ENCODE data around the gene IQSEC1.

Gene IQSEC1

GRCh38 chr3:13073326-13074005 lies at the start of gene IQSEC1:
Gene IQSEC1, minus strand, starts transcription at chr3:13073429. Its CDS starts 415 bp downstream, at chr3:13073014.
- peak; percentile 80 for DNase-seq

DNA sequence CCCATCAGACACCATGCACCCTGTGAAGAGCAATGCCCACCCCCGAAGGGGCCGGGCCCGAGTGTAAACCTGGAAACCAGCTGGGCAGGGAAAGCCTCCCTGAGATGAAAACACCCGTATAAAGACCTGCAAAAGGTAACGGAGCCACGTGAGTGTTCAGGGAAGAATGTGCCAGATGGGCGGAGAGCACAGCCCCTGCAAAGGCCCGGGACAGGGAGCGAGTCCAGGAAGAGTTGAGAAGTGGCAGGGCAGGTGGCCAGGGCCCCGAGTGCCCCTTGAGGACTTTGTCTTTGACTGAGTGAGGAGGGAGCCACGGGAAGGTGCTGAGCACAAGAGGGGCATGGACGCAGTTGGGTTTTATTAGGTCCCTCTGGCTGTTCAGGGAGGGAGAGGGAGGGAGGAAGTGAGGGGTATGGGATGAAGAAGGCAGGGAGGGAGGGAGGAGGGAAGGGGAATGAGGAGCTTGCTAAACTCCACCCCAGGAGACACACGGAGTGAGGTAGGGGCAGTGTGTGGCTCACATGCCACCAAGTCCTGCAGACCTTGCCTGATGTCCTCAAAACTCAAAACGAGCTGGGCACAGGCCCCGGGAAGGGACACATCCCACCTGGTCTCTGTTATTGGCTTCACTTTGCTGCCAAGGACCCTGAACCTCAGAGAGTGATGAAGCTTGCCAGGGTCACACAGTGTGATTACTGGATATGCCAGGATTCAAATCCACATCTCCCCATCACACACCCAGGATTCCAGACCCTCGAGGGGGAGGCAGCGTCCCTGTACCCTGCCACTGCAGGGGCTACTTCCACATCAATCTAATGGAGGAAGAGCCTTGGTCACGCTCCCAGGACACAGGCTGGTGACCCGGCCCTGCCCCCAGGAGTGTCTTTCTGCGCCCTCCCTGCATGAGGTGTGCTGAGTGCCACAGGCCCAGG lies 49.1 kb upstream of the IQSEC1 start:
- DNase-seq: no peak

GRCh38 chr3:13121553-13122001 lies 48.3 kb upstream of the IQSEC1 start:
- DNase-seq: no peak

DNA sequence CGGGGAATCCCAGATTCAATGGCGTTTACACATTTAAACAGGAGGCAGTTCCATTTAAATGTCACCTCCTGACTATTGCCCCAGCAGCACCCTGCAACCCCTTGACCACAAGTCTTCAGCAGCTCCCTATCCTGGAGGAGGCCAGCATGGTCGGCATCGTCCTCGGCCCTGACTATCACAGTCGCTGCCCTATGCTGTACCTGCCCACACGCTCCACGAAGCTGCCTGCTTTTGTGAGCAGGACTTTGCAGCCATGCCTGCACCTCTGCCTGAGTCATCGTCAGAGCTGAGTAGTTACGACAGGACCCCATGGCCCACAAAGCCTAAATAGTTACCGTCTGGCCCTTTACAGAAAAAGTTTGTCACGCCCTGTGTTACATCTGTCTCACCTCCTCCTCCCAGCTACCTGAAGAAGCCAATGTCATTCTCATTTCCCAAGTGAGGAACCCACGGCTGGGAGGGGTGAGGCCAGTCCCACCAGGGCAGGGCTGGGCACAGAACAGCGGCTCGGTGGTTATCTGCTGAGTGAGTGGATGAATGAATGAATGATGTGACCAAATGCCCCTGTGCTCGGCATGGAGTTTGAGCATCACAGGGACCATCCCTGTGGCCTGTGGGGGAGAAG lies 47.8 kb upstream of the IQSEC1 start:
- no peak for DNase-seq

DNA sequence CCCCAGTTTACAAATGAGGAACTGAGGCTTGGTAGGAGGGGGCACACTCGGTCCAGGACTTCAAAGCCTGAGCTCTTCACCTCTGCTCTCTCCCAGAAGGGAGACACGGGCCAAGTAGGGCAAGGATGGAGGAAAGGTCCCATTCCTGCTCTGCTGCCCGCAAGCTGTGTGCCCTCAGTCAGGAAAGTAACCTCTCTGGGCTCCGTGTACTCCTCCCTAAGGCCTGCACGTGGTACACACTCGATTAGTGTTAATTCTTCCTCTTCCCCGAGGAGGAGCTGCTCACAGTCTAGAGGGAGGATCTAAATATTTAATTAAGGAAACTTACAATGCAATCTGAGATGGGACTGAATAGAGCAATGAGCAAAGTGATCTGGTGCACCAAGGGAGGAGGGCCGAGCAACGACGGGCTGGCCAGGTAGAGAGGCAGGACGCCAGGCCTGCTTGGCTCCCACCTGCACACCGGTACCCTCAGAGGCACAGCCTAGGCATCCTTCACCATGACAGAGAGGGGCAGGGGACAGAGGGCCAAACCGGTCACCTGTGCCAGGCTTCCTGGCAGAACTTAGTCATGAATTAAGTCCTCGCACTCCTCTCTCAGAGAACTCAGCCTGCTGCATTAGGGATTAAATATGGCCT lies 47.2 kb upstream of the IQSEC1 start:
- no peak for DNase-seq

GRCh38 chr3:13119471-13120220 lies 46.4 kb upstream of the IQSEC1 start:
- DNase-seq: no peak

GRCh38 chr3:13116426-13116825 lies 43.2 kb upstream of the IQSEC1 start:
- no peak for DNase-seq

DNA sequence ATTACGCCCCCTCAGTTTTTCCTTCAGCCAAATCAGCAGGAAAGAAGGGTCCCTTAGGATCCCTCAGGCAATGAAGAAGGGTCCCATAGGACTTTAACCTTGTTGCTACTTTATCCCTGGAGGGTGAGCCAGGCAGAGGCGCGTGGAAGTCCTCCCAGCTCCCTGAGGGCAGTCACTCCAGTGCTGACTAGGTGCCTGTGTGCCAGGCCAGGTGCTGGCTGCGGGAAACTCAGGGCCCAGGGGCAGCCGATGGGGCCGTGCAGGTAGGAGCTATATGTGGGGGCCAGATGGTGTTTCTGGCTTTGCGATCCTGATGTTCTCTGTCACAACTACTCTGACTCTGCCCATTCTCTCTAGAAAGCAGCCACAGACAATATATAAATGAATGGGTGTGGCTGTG lies 42.8 kb upstream of the IQSEC1 start:
- DNase-seq: no peak

GRCh38 chr3:13115576-13115910 lies 42.3 kb upstream of the IQSEC1 start:
- DNase-seq: no peak

GRCh38 chr3:13114811-13115575 lies 41.8 kb upstream of the IQSEC1 start:
- no peak for DNase-seq

- DNase-seq: no peak
These were observed 40.4 kb upstream of the IQSEC1 start for GRCh38 chr3:13113346-13114330.

- no peak for DNase-seq
These were observed 39.5 kb upstream of the IQSEC1 start for GRCh38 chr3:13112521-13113345.

DNA sequence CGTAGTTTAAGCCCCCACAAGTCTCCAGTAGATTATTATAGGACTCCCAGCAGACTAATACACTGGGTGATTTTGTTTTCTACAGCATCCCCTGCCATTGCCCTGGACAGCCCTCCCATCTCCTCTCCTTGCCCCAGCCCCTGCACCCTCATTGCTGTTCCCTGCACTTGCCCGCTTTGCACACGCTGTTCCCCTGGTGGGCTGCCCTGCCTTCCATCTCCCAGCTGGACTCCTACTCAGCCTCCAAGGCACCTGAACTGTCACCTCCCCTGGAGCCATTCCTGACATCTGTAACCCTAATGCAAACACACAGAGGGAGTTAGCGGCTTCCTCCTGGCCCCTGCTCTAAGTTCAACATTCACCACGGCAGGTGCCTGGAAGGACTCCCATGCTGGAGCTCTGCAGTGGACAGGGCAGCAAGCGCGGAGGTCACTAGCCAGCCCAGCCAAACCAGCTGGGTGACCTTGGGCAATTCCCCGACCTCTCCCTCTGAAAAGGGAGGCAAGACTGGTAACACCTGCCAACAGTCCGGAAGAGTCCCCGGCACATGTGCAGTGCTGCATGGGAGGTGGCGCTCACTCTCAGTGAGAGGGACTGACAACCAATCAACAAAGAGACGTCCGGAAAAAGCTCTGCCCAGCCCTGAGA lies 38.8 kb upstream of the IQSEC1 start:
- no peak for DNase-seq

GRCh38 chr3:13111173-13111872 lies 38.1 kb upstream of the IQSEC1 start:
- no peak for DNase-seq

DNA sequence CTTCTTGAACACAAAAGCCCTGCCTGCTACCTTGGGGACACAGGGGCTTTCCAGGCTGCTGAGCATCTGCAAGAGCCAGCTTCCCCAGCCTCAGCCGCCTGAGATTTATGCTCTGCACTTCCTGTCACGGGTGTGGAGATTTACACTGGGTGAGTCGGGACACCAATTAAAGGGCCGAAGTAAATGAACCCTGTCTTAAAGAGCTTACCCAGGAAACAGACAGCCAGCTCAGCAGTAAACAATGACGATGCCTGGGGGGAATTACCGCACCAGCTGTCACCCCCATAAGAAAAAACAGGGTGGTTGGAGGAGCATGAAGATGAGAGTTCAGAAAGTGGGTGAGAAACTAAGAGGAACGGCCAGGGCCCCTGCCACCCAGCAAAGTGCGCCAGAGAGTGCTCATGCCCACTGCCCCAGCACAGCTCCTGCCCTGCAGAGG lies 37.5 kb upstream of the IQSEC1 start:
- peak; percentile 32 for DNase-seq

DNA sequence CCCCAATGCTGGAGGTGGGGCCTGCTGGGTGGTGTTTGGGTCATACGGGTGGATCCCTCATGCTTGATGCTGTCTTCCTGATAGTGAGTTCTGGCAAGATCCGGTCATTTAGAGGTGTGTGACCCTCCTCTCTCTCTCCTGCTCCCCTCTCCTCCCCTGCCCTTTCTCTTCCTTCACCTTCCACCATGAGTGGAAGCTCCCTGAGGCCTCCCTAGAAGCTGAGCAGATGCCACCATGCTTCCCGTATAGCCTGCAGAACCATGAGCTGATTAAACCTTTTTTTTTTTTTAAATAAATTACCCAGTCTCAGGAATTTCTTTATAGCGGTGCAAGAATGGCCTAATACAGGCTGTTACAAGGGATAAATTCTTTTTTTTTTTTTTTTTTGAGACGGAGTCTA lies 36.3 kb upstream of the IQSEC1 start:
- DNase-seq: no peak

GRCh38 chr3:13108861-13109260 lies 35.6 kb upstream of the IQSEC1 start:
- DNase-seq: no peak

DNA sequence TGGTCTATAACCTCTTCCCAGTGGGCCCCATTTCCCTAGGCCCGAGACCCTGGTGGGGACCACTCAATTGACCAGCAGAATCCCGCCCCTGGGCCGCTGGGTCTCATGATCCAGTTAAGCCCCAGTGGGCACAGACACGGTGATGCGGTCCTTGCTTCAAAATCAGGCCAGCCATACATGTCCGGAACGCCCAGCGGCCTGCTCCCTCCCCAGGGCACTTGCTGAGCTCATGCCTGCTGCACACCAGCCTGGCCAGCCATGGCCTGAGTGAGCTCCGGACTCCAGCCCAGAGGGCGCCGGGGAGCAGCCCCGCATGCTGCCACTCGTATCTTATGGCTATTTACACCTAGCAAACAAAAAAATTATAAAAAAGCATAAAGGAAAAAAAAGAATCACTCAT lies 34.4 kb upstream of the IQSEC1 start:
- no peak for DNase-seq

All from CD4-positive, alpha-beta T cell treated with Interleukin-10 for 1 hour (primary cell).